Upper lobe of left lung (tissue), 6 donors: ENCODE measurements around the gene CMTM2. TPM values are rescaled to one million over a fixed set of nuclear protein-coding genes. Genes with fewer than 3 reads are reported as not detected.

Experiments
- ATAC-seq, 2 donors: fragments of 200-7000 bp; cut with Tn5 transposase; one replicate each; pipeline ENCODE4 v1.9.1; 2022; ENCODE audit warnings: mild to moderate bottlenecking in 2 of 2, moderate library complexity in 2 of 2; ENCODE audit not compliant: low FRiP score in 2 of 2
- DNase-seq, 2 donors: peaks; one replicate each; pipeline ENCODE4 v3.0.0-alpha.2; 2019 to 2020
- H3K27ac ChIP-seq, 4 donors: fragments of 200-600 bp; sonication (generic); one replicate each; pipeline ENCODE4 v1.5.1; 2016 to 2019
- H3K27me3 ChIP-seq, 4 donors: fragments of 200-600 bp; sonication (generic); one replicate each; pipeline ENCODE4 v1.5.1; 2017 to 2019
- H3K36me3 ChIP-seq, 4 donors: fragments of 200-600 bp; sonication (generic); one replicate each; pipeline ENCODE4 v1.5.1; 2016 to 2019
- H3K4me1 ChIP-seq, 4 donors: fragments of 200-600 bp; sonication (generic); one replicate each; pipeline ENCODE4 v1.5.1; 2018 to 2019
- H3K4me3 ChIP-seq, 4 donors: fragments of 200-600 bp; sonication (generic); one replicate each; pipeline ENCODE4 v1.5.1; 2017 to 2019; ENCODE audit warnings: mild to moderate bottlenecking in 2 of 4, moderate library complexity in 1 of 4
- H3K9me3 ChIP-seq, 4 donors: fragments of 200-600 bp; sonication (generic); one replicate each; pipeline ENCODE4 v1.5.1; 2018 to 2019
- CTCF ChIP-seq, 6 experiments: fragments of 450-650 bp in 4 of 6; fragments of 200-600 bp in 2 of 6; sonication (generic) in 2 of 6; IDR thresholded peaks; one replicate each; pipeline ENCODE4 v1.5.1; 2016 to 2019; ENCODE audit warnings: antibody characterized with exemption in 6 of 6
- EP300 ChIP-seq, 4 donors: sonication (generic); formaldehyde crosslinking; IDR thresholded peaks; one replicate each; pipeline ENCODE4 v1.5.1; 2017; ENCODE audit warnings: antibody characterized with exemption in 4 of 4, control low read depth in 2 of 4
- POLR2A ChIP-seq, 4 donors: fragments of 450-650 bp; IDR thresholded peaks; one replicate each; pipeline ENCODE4 v1.5.1; 2016 to 2017; ENCODE audit warnings: antibody characterized with exemption in 4 of 4, mild to moderate bottlenecking in 2 of 4
- POLR2AphosphoS5 ChIP-seq, 2 donors: sonication (generic); formaldehyde crosslinking; IDR thresholded peaks; one replicate each; pipeline ENCODE4 v1.5.1; 2017; ENCODE audit warnings: antibody characterized with exemption in 2 of 2
- WGBS, 2 donors: methylation state at CpG; one replicate each; pipeline ENCODE4 v1.1.5; 2017 to 2018; 5-methylcytosine and 5-hydroxymethylcytosine counted together
- total RNA-seq, 6 donors: library from RNA; depleted of rRNA in 4 of 6; stranded (reverse); fragments of >200 nt in 4 of 6; gene quantifications; one replicate each; pipeline versions ENCODE4 v1.1.0 to v1.2.1, GENCODE V29; 2016 to 2021
- donor health status: DM: no; HTN: no; CAD: no; lungs with moderate emphysema.
- donor health status: DM: no; HTN: yes; CAD: no; lungs with severe emphysema.

CMTM2 gene, protein sequence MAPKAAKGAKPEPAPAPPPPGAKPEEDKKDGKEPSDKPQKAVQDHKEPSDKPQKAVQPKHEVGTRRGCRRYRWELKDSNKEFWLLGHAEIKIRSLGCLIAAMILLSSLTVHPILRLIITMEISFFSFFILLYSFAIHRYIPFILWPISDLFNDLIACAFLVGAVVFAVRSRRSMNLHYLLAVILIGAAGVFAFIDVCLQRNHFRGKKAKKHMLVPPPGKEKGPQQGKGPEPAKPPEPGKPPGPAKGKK
- total RNA-seq = 1 to 10 TPM in 3 of 6 donors, under 1 TPM in 1, not detected in 2; 0.55 to 4.4 (median 3.4) TPM

DNA sequence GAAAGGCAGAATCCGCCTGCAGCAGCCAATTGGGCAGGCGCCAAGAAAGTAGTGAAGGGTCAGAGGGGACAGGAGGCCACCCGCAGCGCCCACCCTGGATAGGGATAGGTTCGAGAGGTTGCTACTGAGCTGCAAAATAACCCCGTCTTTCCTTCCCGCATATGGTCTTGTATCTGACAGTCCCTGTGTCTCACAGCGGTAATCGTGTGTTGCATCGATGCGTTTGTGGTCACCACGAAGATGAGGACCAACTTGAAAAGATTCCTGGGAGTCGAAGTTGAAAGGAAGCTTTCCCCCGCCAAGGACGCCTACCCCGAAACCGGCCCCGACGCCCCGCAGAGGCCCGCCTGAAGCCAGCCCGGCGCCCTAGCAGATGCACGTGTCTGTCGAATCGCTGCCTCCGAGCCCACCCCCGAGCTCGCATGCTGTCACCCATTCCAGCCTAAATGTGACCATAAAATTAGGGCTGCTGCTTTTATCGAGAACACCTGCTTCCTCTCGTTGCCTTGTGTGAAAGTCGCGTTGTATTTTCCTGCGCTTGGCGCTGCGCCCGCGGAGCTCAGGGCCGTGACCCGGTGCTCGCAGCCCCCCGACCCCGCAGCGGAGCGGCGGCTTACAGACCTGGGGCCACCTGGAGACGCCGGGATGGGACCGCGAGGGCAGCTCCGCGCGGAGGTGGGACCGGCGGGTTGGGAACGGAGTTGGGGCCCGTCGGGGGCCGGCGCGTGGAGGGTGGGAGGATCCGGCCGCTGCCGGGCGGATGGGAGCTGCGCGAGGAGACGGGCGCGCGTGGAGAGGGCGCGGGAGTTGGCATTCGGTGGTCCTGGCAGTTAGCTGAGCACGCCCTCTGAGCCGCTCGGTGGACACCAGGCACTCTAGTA is at the start of gene CMTM2:
Gene CMTM2, plus strand, starts transcription at position 813 of the 881 bp plus-strand sequence. CDS start 145 bp downstream, outside the sequence.
- peak in 1 of 2 donors; percentile 85 for DNase-seq
- no peak within 1 kb of the TSS for H3K27ac ChIP-seq
- H3K4me1 ChIP-seq = peaks cover 8 to 16% (median 12%) of the 10 kb centered on the region in 4 donors
- WGBS, 2 donors = 28 to 35% methylated on average over 35 to 60 of the region's 77 CpGs
- no peaks in the 10 kb centered on the region for H3K36me3 ChIP-seq
- no peak for TF ChIP-seq CTCF (IDR thresholded peaks at IDR 0.05)
- TF ChIP-seq EP300 (IDR thresholded peaks at IDR 0.05) = no peak
- TF ChIP-seq POLR2AphosphoS5 (IDR thresholded peaks at IDR 0.05) = no peak
- TF ChIP-seq POLR2A (IDR thresholded peaks at IDR 0.05) = no peak
- peaks cover 0 to 3% (median 0%) of the 10 kb centered on the region in 4 donors for H3K27me3 ChIP-seq
- H3K4me3 ChIP-seq = peak within 1 kb of the TSS in 3 of 4 donors; percentile 26 to 39 (median 37)
- ATAC-seq = no peak
- no peaks in the 10 kb centered on the region for H3K9me3 ChIP-seq

GRCh38 chr16:66529475-66529874 is 49.8 kb upstream of the CMTM2 start:
- Histone ChIP-seq H3K9me3 (no peaks in the 10 kb centered on the region), H3K4me3 (no peak overlapping the region), H3K27me3 (no peaks in the 10 kb centered on the region), H3K36me3 (peaks cover 6 to 62% (median 42%) of the 10 kb centered on the region in 4 donors), H3K27ac (no peak overlapping the region), H3K4me1 (peaks cover 9 to 12% (median 12%) of the 10 kb centered on the region in 4 donors)
- TF ChIP-seq EP300 (IDR thresholded peaks at IDR 0.05) = no peak
- no peak for TF ChIP-seq CTCF (IDR thresholded peaks at IDR 0.05)
- TF ChIP-seq POLR2A (IDR thresholded peaks at IDR 0.05) = no peak
- no peak for TF ChIP-seq POLR2AphosphoS5 (IDR thresholded peaks at IDR 0.05)
- DNase-seq = no peak
- WGBS, 2 donors = 87 to 89% methylated on average over 6 of the region's 6 CpGs
- ATAC-seq = no peak

- Histone ChIP-seq H3K36me3 (peaks cover 10 to 51% (median 37%) of the 10 kb centered on the region in 4 donors), H3K4me1 (peaks cover 0 to 2% (median under 1%) of the 10 kb centered on the region in 4 donors), H3K27ac (no peak overlapping the region), H3K27me3 (no peaks in the 10 kb centered on the region), H3K9me3 (no peaks in the 10 kb centered on the region), H3K4me3 (no peak overlapping the region)
- no peak for DNase-seq
- 38 to 90% methylated on average over 1 of the region's 1 CpG for WGBS, 2 donors
- TF ChIP-seq POLR2A (IDR thresholded peaks at IDR 0.05) (no peak), POLR2AphosphoS5 (IDR thresholded peaks at IDR 0.05) (no peak), EP300 (IDR thresholded peaks at IDR 0.05) (no peak), CTCF (IDR thresholded peaks at IDR 0.05) (no peak)
- ATAC-seq = no peak
Measured at GRCh38 chr16:66534376-66534799, 44.9 kb upstream of the CMTM2 start.

DNA sequence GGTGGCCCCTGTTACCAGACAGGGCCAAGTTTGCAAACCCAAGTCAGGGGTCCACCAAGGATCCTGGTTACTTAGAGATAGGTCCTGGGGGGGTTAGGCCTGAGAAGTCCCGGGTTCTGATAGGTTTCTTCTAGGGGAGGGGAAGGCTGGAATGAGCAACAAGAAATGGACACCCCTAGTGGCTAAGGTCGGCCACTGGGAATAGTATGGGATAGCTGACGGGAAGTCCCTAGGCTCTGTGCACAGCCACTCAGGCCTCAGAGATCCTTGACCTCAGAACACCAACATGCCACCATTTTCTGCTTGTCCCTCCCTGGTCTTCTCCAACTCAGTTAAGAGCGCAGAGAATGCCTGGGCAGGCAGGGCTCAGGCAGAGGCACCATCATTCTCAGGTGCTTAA is 42.7 kb upstream of the CMTM2 start:
- peaks cover 4 to 41% (median 24%) of the 10 kb centered on the region in 4 donors for H3K36me3 ChIP-seq
- WGBS, 2 donors = 85 to 93% methylated on average over 4 of the region's 4 CpGs
- H3K27ac ChIP-seq = no peak overlapping the region

More for the DNA sequence above, 42.7 kb upstream of the CMTM2 start:
- Histone ChIP-seq H3K27me3 (no peaks in the 10 kb centered on the region), H3K9me3 (no peaks in the 10 kb centered on the region), H3K4me1 (peaks cover 0 to 6% (median 4%) of the 10 kb centered on the region in 4 donors), H3K4me3 (no peak overlapping the region)
- no peak for DNase-seq
- ATAC-seq = no peak
- TF ChIP-seq CTCF (IDR thresholded peaks at IDR 0.05) (no peak), EP300 (IDR thresholded peaks at IDR 0.05) (no peak), POLR2A (IDR thresholded peaks at IDR 0.05) (no peak), POLR2AphosphoS5 (IDR thresholded peaks at IDR 0.05) (no peak)
